IMR-90 (cell line): ENCODE measurements around the gene AGT.

Experiments used
- SMC3 ChIP-seq: fragments of 150-350 bp; IDR thresholded peaks from 2 replicates; pipeline ENCODE4 v1.6.1; 2016; ENCODE audit warnings: low read depth, mild to moderate bottlenecking, antibody characterized with exemption, low read length, moderate library complexity
- TF ChIP-seq, protein P1 (sequence below): conservative IDR thresholded peaks from 2 replicates; pipeline ENCODE4 v1.5.1; 2012; ENCODE audit warnings: mild to moderate bottlenecking, low read depth, low read length, improper control_type of control experiment

DNA sequence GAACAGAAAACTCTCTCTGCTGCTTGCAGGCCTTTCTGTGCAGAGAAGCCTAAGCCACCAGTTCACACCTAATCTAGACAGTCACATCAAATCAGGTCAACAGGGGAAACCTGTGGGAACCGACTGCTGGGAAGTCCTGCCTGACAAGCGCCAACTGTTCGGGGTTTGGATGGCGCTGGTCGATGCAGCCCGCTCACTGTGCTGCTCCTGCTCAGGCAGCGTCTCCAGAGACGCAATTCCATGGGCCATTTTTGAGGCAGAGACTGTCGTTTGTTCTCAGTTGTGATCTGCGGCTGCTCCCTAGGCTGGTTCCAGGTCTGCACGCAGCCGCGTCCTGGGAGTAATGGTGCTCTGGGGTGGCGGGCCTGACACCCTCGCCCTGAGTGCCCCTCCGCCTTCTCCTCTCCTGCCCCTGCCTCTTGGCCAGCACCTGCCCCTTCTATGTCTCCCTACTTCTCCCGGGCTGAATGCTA is 1.4 kb downstream of the AGT start:
- TF ChIP-seq, protein P1, sequence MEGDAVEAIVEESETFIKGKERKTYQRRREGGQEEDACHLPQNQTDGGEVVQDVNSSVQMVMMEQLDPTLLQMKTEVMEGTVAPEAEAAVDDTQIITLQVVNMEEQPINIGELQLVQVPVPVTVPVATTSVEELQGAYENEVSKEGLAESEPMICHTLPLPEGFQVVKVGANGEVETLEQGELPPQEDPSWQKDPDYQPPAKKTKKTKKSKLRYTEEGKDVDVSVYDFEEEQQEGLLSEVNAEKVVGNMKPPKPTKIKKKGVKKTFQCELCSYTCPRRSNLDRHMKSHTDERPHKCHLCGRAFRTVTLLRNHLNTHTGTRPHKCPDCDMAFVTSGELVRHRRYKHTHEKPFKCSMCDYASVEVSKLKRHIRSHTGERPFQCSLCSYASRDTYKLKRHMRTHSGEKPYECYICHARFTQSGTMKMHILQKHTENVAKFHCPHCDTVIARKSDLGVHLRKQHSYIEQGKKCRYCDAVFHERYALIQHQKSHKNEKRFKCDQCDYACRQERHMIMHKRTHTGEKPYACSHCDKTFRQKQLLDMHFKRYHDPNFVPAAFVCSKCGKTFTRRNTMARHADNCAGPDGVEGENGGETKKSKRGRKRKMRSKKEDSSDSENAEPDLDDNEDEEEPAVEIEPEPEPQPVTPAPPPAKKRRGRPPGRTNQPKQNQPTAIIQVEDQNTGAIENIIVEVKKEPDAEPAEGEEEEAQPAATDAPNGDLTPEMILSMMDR = no peak
- TF ChIP-seq SMC3 = no peak
